Activated CD8-positive, alpha-beta T cell treated with anti-CD3 and anti-CD28 coated beads for 36 hours (primary cell): Measurements from ENCODE around the gene SEMA4G. TPM values are rescaled to one million over a fixed set of nuclear protein-coding genes. Genes with fewer than 3 reads are reported as not detected.

ENCODE experiments used
- ATAC-seq: fragments of 200-7000 bp; cut with Tn5 transposase; one replicate; pipeline ENCODE4 v1.10.0; 2021; ENCODE audit warnings: mild to moderate bottlenecking, moderate library complexity
- CTCF ChIA-PET: fragments of 350-600 bp; sonication (Branson Sonifier 250); formaldehyde crosslinking; loops from one replicate; lab custom pipeline; 2021; ENCODE audit warnings: antibody characterized with exemption; lab: Charles Lee
- POLR2A ChIA-PET: fragments of 350-600 bp; sonication (Branson Sonifier 250); formaldehyde crosslinking; loops from one replicate; lab custom pipeline; 2021; ENCODE audit warnings: antibody characterized with exemption; lab: Charles Lee
- DNase-seq: peaks from one replicate; pipeline ENCODE4 v3.0.0-alpha.2; 2020
- H3K27ac Mint-ChIP-seq: one replicate; pipeline ENCODE4 v1.8.0; 2021; ENCODE audit warnings: mild to moderate bottlenecking, mixed read lengths
- H3K27me3 Mint-ChIP-seq: one replicate; pipeline ENCODE4 v1.8.0; 2021; ENCODE audit warnings: mixed read lengths
- H3K36me3 Mint-ChIP-seq: one replicate; pipeline ENCODE4 v1.8.0; 2021; ENCODE audit warnings: low read depth, mixed read lengths
- H3K4me1 Mint-ChIP-seq: one replicate; pipeline ENCODE4 v1.8.0; 2021; ENCODE audit warnings: low read depth, mixed read lengths
- H3K4me3 Mint-ChIP-seq: one replicate; pipeline ENCODE4 v1.8.0; 2021; ENCODE audit warnings: mild to moderate bottlenecking, moderate library complexity, mixed read lengths
- H3K9me3 Mint-ChIP-seq: one replicate; pipeline ENCODE4 v1.8.0; 2021; ENCODE audit warnings: mixed read lengths
- CTCF ChIP-seq: fragments of 200-600 bp; IDR thresholded peaks from one replicate; pipeline ENCODE4 v1.8.0; 2022; ENCODE audit warnings: antibody characterized with exemption, mild to moderate bottlenecking
- intact Hi-C: fragments of 100-400 bp; cut with micrococcal nuclease; formaldehyde crosslinking; loops from one replicate; pipeline ENCODE4 v1.10.0; 2022
- total RNA-seq, 2 experiments: library from RNA; stranded (reverse); gene quantifications; one replicate each; pipeline ENCODE4 v1.2.3, GENCODE V29; 2021

The SEMA4G gene
- total RNA-seq, 2 experiments from 2014 or later: 1.2 to 1.6 TPM

GRCh38 chr10:100980311-100980710 lies 11.0 kb downstream of the SEMA4G start:
- intact Hi-C loops: no loop called here
- ATAC-seq (no peak), DNase-seq (no peak)
- H3K27ac Mint-ChIP-seq: no peak overlapping the region
- ChIA-PET POLR2A (no interaction called here), CTCF (interaction anchor here (1.0 kb wide), 1 partner anchor 34 kb away, joined by 4 read pairs; no protein-coding TSS in a partner anchor)
- no peaks in the 10 kb centered on the region for H3K4me1 Mint-ChIP-seq
- no peaks in the 10 kb centered on the region for H3K27me3 Mint-ChIP-seq
- H3K36me3 Mint-ChIP-seq: peaks cover 2% of the 10 kb centered on the region
- H3K4me3 Mint-ChIP-seq: no peak overlapping the region
- TF ChIP-seq CTCF: no peak
- H3K9me3 Mint-ChIP-seq: no peaks in the 10 kb centered on the region

- ChIA-PET POLR2A (interaction anchor here (0.9 kb wide), 1 partner anchor 10 kb away, joined by 3 read pairs; no protein-coding TSS in a partner anchor), CTCF (interaction anchor here (1.0 kb wide), 2 partner anchors 34 to 69 kb away, joined by 3 to 4 read pairs; no protein-coding TSS in a partner anchor)
- H3K27ac Mint-ChIP-seq: no peak overlapping the region
- peaks cover 2% of the 10 kb centered on the region for H3K36me3 Mint-ChIP-seq
- peaks cover 3% of the 10 kb centered on the region for H3K4me1 Mint-ChIP-seq
- no peaks in the 10 kb centered on the region for H3K27me3 Mint-ChIP-seq
- intact Hi-C loops: no loop called here
- H3K9me3 Mint-ChIP-seq: no peaks in the 10 kb centered on the region
- ATAC-seq (no peak), DNase-seq (no peak)
- no peak overlapping the region for H3K4me3 Mint-ChIP-seq
- TF ChIP-seq CTCF: no peak
Measured at GRCh38 chr10:100980711-100981110, 11.4 kb downstream of the SEMA4G start.

- Mint-ChIP-seq H3K27ac (no peak overlapping the region), H3K27me3 (no peaks in the 10 kb centered on the region), H3K36me3 (peaks cover 2% of the 10 kb centered on the region), H3K4me3 (no peak overlapping the region), H3K4me1 (peaks cover 8% of the 10 kb centered on the region), H3K9me3 (no peaks in the 10 kb centered on the region)
- intact Hi-C loops: no loop called here
- TF ChIP-seq CTCF: no peak
- CTCF ChIA-PET: interaction anchor here (1.0 to 1.8 kb wide), 3 partner anchors 33 to 69 kb away, joined by 3 to 5 read pairs (median 4); no protein-coding TSS in a partner anchor
- POLR2A ChIA-PET: interaction anchor here (0.9 kb wide), 1 partner anchor 10 kb away, joined by 3 read pairs; no protein-coding TSS in a partner anchor
- no peak for DNase-seq
- ATAC-seq: no peak
Measured at GRCh38 chr10:100981178-100981772, 12.0 kb downstream of the SEMA4G start.

- ATAC-seq (no peak), DNase-seq (no peak)
- intact Hi-C loops: no loop called here
- no peak for TF ChIP-seq CTCF
- Mint-ChIP-seq H3K4me1 (peaks cover 16% of the 10 kb centered on the region), H3K36me3 (peaks cover 9% of the 10 kb centered on the region), H3K27ac (no peak overlapping the region), H3K27me3 (no peaks in the 10 kb centered on the region), H3K9me3 (no peaks in the 10 kb centered on the region), H3K4me3 (no peak overlapping the region)
- POLR2A ChIA-PET: no interaction called here
- CTCF ChIA-PET: interaction anchor here (1.8 to 6.6 kb wide), 2 partner anchors 14 to 31 kb away, joined by 5 to 50 read pairs; no protein-coding TSS in a partner anchor
Measured at GRCh38 chr10:100982916-100983830, 13.9 kb downstream of the SEMA4G start.
